Measurements from ENCODE around the gene ATXN2. TPM values are rescaled to one million over a fixed set of nuclear protein-coding genes. Genes with fewer than 3 reads are reported as not detected.

The ATXN2 gene
- total and polyA plus RNA-seq, 4 donors: 11.5 to 33.1 (median 22.1) TPM

GRCh38 chr12:111454311-111454710, 144.8 kb downstream of the ATXN2 start:
- Histone ChIP-seq H3K9me3 (ENCODE audit: control insufficient read depth in 4 of 4, low read length in 3 of 4) (no peaks in the 10 kb centered on the region), H3K9ac (ENCODE audit: low read depth in 1 of 2, low read length in 2 of 2) (no peak overlapping the region), H3K27ac (ENCODE audit: low read depth in 1 of 2, low read length in 2 of 2) (no peak overlapping the region), H3K4me3 (ENCODE audit: low read depth in 1 of 3, low read length in 3 of 3) (no peak overlapping the region), H3K4me1 (ENCODE audit: control insufficient read depth in 4 of 4, insufficient read depth in 4 of 4, low read length in 3 of 4) (peaks cover under 1 to 10% (median 6%) of the 10 kb centered on the region in 4 donors), H3K27me3 (ENCODE audit: control insufficient read depth in 4 of 4, insufficient read depth in 4 of 4, low read length in 3 of 4) (no peaks in the 10 kb centered on the region), H3K36me3 (ENCODE audit: control insufficient read depth in 4 of 4, insufficient read depth in 3 of 4, low read depth in 1 of 4, low read length in 3 of 4) (peaks cover 24 to 61% (median 37%) of the 10 kb centered on the region in 4 donors)
- TF ChIP-seq HNF4G (IDR thresholded peaks at IDR 0.05) (no peak), HNF4A (conservative IDR thresholded peaks at IDR 0.05) (no peak), EGR1 (IDR thresholded peaks at IDR 0.05; ENCODE audit: low read depth in 2 of 2) (no peak), YY1 (IDR thresholded peaks at IDR 0.05) (no peak), CTCF (IDR thresholded peaks at IDR 0.05; ENCODE audit: low read depth, low read length, missing input control) (no peak), NR2F2 (IDR thresholded peaks at IDR 0.05) (no peak), GABPA (IDR thresholded peaks at IDR 0.05 in 1 of 2, conservative IDR thresholded peaks at IDR 0.05 in 1 of 2) (no peak), ZBTB33 (IDR thresholded peaks at IDR 0.05) (no peak), JUND (IDR thresholded peaks at IDR 0.05) (no peak), REST (IDR thresholded peaks at IDR 0.05) (no peak), TAF1 (conservative IDR thresholded peaks at IDR 0.05) (no peak), RAD21 (IDR thresholded peaks at IDR 0.05) (no peak), MAX (IDR thresholded peaks at IDR 0.05) (no peak), FOXA2 (IDR thresholded peaks at IDR 0.05) (no peak), RXRA (IDR thresholded peaks at IDR 0.05) (no peak), SP1 (IDR thresholded peaks at IDR 0.05) (no peak), ATF3 (IDR thresholded peaks at IDR 0.05) (no peak), FOXA1 (IDR thresholded peaks at IDR 0.05) (no peak)
- no peak for DNase-seq (ENCODE audit: low spot score)
- WGBS: 80% methylated on average over 4 of the region's 4 CpGs

Measured in liver (tissue), 9 donors.